Measurements from ENCODE around the gene AGRN. TPM values are rescaled to one million over a fixed set of nuclear protein-coding genes. Genes with fewer than 3 reads are reported as not detected.
A peak's percentile ranks its signal among the peaks of the same experiment; 100 is the strongest.

AGRN gene
- total and polyA plus RNA-seq, 8 donors: 40.5 to 166 (median 71.4) TPM

- Histone ChIP-seq H3K9me3 (no peaks in the 10 kb centered on the region), H3K36me3 (peaks cover 0 to 3% (median 0%) of the 10 kb centered on the region in 3 donors), H3K4me1 (peaks cover 8 to 9% (median 8%) of the 10 kb centered on the region in 3 donors), H3K27ac (no peak overlapping the region), H3K27me3 (no peaks in the 10 kb centered on the region), H3K4me3 (peak overlapping the region in 3 of 4 donors; percentile 8 to 45 (median 24))
- intact Hi-C loops (cut with DNase I): no loop called here
- FAIRE-seq: no peak
- no peak for TF ChIP-seq CTCF (IDR thresholded peaks at IDR 0.05)
- peak in 5 of 6 donors; percentile 55 to 86 (median 69) for DNase-seq
- peak; percentile 66 to 87 (median 85) for ATAC-seq
- 13 to 19% methylated on average over 64 to 96 of the region's 99 CpGs for WGBS, 2 donors
Measured at GRCh38 chr1:1040004-1040991, 20.4 kb downstream of the AGRN start.

- peak in 1 of 4 donors; percentile 1 for ATAC-seq
- Histone ChIP-seq H3K27me3 (no peaks in the 10 kb centered on the region), H3K27ac (no peak overlapping the region), H3K4me1 (peaks cover 8 to 9% (median 8%) of the 10 kb centered on the region in 3 donors), H3K4me3 (no peak overlapping the region), H3K36me3 (peaks cover 0 to 11% (median 0%) of the 10 kb centered on the region in 3 donors), H3K9me3 (no peaks in the 10 kb centered on the region)
- no peak for FAIRE-seq
- no peak for TF ChIP-seq CTCF (IDR thresholded peaks at IDR 0.05)
- no peak for DNase-seq
- intact Hi-C loops (cut with DNase I): no loop called here
- WGBS, 2 donors: 78 to 81% methylated on average over 38 to 53 of the region's 60 CpGs
Measured at GRCh38 chr1:1041092-1041523, 21.2 kb downstream of the AGRN start.

GRCh38 chr1:1041873-1042272, 22.0 kb downstream of the AGRN start:
- DNase-seq (no peak), ATAC-seq (no peak), FAIRE-seq (no peak)
- intact Hi-C loops (cut with DNase I): no loop called here
- H3K4me1 ChIP-seq: peaks cover 8 to 9% (median 8%) of the 10 kb centered on the region in 3 donors
- H3K36me3 ChIP-seq: peaks cover 0 to 12% (median 0%) of the 10 kb centered on the region in 3 donors
- TF ChIP-seq CTCF (IDR thresholded peaks at IDR 0.05): no peak
- 90 to 93% methylated on average over 25 of the region's 25 CpGs for WGBS, 2 donors
- H3K9me3 ChIP-seq: no peaks in the 10 kb centered on the region
- H3K4me3 ChIP-seq: no peak overlapping the region
- H3K27ac ChIP-seq: no peak overlapping the region
- H3K27me3 ChIP-seq: no peaks in the 10 kb centered on the region

GRCh38 chr1:1042835-1043234, 22.9 kb downstream of the AGRN start:
- no peak for DNase-seq
- TF ChIP-seq CTCF (IDR thresholded peaks at IDR 0.05): no peak
- peaks cover 8 to 9% (median 8%) of the 10 kb centered on the region in 3 donors for H3K4me1 ChIP-seq
- no peaks in the 10 kb centered on the region for H3K9me3 ChIP-seq
- no peak for FAIRE-seq
- WGBS, 2 donors: 91% methylated on average over 9 to 10 of the region's 10 CpGs
- no peak overlapping the region for H3K4me3 ChIP-seq
- peaks cover 0 to 19% (median 0%) of the 10 kb centered on the region in 3 donors for H3K36me3 ChIP-seq
- no peaks in the 10 kb centered on the region for H3K27me3 ChIP-seq
- intact Hi-C loops (cut with DNase I): no loop called here
- no peak overlapping the region for H3K27ac ChIP-seq
- ATAC-seq: no peak

Data from pancreas (tissue), 10 donors.